HuH-7.5 (cell line): ENCODE measurements around the gene MUC7.
"Not testable (repeated sequence)": the region's sequence is repeated elsewhere in the genome, so short reads cannot be mapped to it uniquely, and the experiment has no call there.

ENCODE experiments used
- DNase-seq: peaks from one replicate; pipeline ENCODE4 v3.0.0; 2011; ENCODE audit warnings: low spot score

MUC7 gene

DNA sequence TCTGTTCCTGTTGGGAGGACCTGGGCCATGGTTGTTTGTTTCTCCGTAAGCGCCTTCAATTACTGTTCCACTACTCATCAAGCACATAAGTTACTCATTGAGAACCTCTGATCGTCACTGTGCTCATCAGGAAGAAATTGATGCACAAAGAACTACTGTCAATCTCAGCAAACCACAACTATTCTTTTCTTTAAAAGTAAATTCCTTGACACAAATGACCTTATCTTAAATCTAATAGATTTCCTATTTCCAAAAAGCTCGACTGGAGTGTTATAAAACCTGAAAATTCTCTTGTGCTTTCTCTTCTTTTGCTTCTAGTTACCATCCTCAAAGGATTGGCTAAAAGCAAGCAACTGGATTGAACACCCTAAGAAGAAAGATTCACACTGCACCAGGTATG is at the start of gene MUC7:
Gene MUC7, plus strand, starts transcription at position 301 of the 400 bp plus-strand sequence. CDS start 1,825 bp downstream, outside the sequence.
- no peak for DNase-seq

DNA sequence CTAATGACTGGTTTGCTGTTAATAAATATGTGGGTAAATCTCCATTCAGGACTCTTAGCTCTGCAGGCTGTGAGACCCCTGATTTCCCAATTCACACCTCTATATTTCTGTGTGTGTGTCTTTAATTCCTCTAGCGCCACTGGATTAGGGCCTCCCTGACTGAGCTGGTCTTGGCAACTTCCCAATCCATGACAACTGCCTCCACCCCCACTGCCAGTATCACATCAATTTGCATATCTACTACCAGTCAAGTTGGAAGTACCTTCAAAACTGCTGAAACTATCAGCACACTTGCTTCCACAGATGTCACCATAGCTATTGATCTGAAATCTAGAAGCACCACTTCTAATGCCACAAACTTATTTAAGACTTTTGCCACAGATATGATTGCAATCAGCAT is 46.7 kb upstream of the MUC7 start:
- no peak for DNase-seq

DNA sequence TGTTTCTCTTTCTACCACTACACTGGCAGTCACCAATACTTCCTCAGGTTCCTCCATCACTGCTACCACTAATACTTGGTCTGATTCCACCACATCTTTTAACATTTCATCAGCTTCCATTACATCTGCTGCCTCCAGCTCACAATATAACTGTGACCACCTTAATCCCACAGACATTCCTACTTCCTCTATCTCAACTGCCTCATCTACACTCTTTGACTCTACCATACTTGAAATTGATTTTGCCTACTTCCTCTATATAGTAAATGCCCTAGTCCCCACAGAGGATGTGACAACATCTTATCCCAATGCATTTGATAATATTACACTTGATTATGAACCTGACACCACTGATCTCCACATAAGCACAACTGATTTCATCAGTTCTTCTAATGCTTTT is 45.2 kb upstream of the MUC7 start:
- DNase-seq, result no peak

DNA sequence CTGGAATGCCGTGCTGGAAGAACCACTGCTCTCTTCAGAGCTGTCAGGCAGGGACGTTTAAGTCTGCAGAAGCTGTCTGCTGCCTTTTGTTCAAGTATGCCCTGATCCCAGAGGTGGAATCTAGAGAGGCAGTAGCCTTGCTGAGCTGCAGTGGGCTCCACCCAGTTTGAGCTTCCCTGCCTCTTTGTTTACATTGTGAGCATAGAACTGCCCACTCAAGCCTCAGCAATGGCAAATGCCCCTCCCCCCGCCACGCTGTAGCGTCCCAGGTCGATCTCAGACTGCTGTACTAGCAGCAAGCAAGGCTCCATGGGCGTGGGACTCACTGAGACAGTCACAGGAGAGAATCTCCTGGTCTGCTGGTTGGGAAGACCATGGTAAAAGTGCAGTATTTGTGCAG is 34.8 kb upstream of the MUC7 start:
- no peak for DNase-seq

DNA sequence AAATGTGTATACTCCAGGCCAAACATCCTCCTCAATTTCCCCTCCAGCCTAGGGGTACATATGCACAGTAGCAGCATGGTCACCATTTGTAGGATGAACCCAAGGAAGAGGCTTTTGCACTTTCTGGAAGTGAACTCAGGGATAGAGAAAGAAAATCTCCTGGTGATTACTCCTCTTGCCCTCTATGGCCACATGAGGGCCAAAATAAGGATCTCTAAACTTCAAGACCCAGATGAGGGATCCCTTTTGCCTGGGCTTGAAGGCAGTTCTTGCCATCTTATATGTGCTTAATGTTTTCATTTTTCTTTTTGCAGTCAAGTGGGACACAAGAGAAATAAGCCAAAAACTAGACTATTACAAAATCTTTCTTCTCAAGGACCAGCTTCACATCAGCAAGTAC is 29.5 kb upstream of the MUC7 start:
- no peak for DNase-seq

DNA sequence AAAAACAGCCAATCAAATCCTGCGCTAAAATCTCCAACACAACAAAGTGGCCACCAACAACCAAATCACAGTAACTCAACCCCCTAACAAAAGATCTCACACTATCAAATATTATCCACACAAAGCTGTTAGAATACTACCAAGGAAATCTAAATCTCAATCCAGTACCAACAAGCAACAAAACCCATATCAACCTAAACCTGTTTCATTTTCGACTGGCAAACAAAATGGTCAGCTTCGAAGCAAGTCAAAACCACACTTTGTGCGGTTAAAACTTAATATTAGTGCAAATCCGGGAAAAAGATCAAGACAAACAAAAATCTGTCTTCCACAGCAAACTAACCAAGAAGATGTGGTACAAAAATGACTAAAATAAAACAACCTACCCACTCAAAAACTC is 28.7 kb upstream of the MUC7 start:
- DNase-seq, result no peak

DNA sequence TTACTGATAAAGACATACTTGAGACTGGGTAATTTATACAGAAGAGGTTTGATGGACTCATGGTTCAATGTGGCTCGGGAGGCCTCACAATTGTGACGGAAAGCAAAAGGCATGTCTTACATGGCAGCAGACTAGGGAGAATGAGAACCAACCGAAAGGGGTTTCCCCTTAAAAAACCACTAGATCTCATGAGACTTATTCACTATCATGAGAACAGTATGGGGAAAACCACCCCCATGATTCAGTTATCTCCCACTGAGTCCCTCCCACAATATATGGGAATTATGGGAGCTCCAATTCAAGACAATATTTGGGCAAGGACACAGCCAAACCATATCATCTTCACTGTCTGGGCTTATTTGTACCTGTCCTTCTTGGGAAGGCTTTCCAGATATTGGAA is 22.8 kb upstream of the MUC7 start:
- DNase-seq, result no peak

DNA sequence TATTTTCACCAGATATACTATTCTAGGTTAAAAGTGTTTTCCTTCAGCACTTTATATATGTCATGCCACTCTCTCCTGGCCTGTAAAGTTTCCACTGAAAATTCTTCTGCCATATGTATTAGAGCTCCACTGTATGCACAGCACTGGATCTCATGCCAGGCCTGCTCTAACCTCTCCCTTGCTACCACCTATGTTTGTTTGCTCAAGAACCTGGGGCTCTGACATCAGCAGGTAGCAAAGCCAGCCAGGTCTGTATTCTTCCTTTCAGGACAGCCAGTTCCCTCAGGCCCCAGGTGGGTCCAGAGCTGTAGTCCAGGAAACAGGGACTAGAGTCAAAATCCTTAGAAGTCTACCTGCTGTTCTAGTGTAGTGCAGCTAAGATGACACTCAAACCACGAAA is 19.1 kb upstream of the MUC7 start:
- DNase-seq, result no peak

DNA sequence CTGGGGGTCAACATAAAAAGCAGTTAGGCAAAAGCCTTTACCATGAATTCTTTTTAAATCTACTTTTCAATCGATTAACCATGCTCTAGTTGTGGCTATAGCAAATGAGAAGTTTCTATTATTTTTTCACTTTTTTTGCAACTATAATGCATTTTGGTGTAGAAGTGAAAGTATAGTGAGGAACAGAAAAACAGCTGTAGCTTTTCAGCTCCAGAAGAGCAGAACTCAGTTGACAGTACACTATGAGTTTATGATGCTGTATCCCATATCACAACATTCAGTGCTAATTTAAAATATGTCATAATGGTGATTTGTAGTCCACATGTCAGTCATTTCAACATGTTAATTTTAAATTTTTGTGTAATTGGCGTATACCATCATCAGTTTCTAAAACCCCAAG is 8.7 kb upstream of the MUC7 start:
- no peak for DNase-seq

DNA sequence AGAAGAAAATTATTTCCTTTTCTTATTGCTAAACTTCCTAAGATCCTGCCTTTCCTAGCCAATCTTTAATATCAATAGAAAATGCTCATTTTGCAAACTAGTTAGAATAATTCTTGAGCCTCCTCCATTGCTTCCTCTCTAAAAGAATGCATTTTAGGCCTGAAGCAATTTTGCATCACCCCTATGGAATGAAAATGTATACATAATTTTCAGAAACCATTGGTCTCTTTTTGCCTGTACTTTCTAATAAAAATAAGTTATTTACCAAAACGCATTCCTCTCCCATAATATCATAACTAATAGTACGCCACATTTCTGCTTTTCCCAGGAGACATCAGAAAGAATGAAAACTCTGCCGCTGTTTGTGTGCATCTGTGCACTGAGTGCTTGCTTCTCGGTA is 1.7 kb downstream of the MUC7 start:
- no peak for DNase-seq

DNA sequence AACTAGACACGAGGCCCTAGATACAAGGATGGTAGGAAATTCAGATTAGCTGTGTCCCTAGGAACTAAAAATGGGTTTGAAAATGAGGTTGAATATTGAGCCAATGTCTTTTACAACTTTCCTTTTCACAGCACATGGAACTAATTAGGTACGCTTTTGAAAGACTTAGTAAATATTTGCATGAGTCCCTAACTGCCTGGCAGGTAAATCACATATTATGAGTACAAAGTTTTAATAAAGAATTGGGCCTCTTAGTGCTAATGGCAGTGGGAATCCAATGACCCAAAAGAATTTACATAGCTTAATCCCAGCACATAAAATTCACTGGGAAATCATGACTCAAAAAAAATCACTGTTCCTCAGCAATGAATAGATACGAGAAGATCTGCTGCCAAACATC is 16.8 kb downstream of the MUC7 start:
- no peak for DNase-seq

DNA sequence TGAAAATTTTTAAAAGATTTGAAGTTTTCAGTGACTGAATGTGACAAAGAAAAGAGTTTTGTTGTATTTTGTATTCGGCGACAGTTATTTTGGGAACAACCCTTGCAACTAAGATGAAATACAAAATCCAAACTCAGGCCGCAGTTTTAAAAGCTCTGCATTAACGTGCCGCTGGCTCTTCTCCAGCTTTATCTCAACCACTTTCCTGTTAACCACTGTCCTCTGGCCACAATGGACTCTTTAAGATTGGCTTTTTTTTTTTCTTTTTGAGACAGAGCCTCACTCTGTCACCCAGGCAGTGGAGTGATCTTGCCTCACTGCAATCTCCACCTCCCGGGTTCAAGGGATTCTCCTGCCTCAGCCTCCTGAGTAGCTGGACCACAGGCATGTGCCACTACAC is 24.2 kb downstream of the MUC7 start:
- no peak for DNase-seq

DNA sequence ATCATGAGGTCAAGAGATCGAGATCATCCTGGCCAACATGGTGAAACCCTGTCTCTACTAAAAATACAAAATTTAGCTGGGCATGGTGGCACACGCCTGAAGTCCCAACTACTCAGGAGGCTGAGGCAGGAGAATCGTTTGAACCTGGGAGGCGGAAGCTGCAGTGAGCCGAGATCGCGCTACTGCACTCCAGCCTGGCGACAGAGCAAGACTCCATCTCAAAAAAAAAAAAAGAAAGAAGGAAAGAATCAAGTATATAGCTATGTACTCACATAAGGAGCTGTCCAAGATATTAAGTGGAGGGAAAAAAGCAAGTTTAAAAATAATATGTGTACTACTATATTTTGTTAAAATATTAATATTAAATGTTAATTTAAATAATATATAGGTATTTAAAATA is 29.8 kb downstream of the MUC7 start:
- DNase-seq, result not testable (repeated sequence)

DNA sequence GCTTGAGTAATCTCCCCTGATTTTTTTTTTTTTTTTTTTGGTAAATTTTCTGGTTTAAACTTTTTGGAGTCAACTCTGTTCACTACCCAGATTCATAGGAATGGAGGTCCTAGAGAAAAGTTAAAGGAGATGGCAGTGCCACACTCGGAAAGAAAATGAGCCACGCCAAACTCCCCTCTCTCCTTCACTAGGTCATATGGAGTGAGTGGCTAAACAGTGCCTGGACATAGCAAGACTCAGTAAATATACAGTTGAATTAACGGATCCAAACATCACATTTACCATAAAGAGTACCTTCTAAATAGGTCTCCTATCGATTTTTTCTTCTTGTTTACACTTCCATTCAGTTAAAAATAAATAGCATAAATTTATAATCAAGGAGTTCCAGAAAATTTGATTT is 32.7 kb downstream of the MUC7 start:
- no peak for DNase-seq

DNA sequence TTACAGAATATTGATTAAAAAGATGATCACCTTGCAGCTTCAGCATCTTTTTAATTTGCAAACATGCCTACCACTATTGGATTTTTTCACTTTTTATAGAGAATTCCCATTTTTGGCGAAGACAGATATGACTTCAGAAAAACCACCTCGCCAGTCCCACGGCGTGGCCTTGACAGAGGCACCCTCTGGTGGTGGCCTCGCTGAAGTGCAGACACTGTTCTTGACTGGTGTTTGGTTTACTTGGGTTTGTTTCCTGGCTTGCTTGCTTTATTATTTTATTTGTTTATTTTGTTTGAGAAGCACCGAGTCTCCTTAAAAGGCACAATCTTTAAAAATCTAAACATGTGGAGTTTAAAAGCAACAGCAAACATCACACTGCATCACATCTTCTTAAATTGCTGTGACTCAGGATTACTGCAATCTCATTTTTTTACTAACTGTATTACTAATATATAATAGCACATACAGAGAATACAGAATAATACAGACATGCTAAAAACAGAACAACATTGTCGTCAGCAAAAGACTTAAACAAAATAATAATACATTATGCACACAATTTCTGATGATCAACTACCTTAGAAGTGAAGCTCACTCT is 33.3 kb downstream of the MUC7 start:
- DNase-seq, result peak; percentile 12

DNA sequence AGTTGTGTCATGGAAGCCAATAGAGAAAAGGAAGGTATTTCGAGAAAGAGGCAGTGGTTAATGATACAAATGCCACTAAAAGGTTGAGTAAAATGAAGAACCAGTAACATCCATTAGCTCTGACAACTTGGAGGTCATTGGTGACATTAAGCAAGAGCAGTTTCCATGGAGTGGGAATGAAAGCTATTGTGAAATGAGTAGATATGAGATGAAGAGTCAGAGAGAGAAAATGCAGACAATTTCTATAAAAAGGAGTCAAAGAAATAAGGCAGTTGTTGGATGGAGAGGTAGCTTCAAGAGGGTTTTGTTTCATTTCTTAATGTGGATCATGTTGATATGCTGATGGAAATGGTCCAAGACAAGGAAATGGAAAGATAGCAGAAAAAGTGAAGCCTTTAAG is 36.8 kb downstream of the MUC7 start:
- no peak for DNase-seq

DNA sequence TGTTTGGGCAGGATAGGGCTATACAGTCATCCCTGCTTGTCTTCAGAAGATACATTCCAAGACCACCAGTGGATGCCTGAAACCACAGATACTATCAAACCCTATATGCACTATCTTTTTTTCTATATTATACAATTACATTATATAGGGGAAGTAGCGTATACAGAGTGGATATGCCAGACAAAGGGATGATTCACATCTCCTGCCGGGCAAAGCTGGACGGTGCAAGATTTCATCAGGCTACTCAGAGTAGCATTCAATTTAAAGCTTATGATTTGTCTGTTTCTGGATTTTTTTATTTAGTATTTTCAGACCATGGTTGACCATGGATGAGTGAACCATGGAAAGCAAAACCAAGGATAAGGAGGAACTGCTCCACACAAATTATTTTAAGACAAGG is 39.4 kb downstream of the MUC7 start:
- no peak for DNase-seq

DNA sequence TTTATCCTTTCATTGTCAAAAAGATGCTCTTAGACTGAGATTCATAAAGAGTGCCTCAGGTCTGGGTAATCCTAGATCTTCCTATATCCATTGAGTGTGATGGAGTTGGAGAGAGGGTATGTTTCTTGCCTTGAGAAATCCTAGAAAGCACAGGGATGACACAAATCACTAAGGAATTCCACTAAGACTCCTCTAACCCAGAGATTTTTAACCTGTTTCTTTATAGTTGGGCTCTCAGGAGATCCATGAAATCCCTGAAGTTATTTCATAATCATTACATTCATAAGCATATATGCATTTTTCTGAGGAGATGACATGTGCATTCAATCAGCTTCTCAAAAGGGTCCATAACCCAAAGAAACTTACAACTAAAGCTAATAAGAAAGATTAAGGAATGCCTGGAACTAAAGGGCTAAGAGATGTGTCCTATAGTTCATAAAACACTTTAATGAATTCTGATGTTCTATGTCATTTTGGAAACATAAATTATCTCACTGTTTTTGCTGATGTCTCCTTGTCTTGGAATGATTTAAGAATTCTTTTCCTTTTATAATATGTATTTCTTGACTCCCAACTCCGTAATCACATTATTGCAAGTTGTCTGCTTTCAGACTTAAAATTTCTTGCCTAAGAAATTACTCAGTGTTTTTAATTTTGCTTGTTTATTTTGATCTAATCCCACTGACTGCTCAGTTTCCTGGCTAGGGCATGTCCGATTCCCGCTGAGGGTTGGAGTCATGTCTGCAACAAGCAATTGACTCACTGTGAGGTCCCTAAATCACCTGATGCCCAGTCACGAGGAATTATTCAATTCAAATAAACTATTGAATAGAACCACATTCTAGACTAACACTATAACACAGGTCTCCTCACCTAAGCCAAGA is 43.6 kb downstream of the MUC7 start:
- DNase-seq, result no peak

DNA sequence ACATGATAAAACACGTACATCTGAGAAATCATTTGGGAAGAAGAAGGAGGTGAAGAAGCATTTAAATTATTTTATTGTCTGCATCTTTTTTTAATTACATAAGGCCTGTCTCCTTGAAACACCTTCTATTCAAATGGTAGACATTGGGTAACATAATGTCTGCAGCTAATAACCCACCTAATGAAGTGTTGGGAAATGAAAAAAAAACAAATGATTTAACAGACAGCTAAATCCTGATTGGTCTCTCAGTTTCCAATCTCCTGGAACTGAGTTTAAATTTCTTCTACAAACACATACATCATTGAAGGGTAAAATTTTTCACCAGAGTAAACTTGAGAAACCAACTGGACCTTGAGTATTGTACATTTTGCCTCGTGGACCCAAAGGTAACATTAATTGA is 46.3 kb downstream of the MUC7 start, which contains the start of gene AMTN:
Gene AMTN, plus strand, starts transcription at position 301 of the 400 bp plus-strand sequence. CDS start 209 bp downstream, outside the sequence.
- DNase-seq, result no peak

DNA sequence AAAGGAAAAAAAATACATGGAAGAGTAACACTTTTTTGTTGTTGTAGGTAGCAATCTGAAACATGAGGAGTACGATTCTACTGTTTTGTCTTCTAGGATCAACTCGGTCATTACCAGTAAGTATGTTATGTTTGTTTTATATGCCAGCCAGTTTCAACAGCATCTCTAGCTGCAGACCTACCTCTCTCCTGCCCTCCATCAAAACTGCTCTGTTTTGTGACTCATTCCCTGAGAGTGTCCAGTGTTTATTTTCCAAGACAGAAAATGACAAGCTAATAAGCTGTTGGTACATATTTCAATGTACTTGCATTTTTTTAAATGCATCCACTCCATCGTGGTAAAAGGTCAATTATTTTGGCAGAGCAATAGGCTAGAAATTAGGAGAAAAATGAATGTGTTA is 46.7 kb downstream of the MUC7 start:
- DNase-seq, result no peak

DNA sequence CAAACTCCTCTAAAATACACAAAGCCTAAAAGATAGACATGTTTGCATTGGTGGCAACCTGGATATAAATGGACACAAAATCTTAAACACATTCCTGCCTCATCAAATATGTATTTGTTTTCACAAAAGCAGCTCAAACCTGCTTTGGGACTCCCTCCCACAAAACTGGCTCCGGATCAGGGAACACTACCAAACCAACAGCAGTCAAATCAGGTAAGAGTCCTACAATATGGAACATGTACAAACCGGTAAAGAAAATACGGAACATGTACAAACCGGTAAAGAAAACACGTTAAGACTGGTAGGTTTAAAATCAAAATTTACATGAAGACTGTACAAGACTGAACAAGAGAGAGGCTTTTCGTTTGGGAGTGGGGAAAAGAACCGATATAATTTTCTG is 50.6 kb downstream of the MUC7 start:
- DNase-seq, result no peak

DNA sequence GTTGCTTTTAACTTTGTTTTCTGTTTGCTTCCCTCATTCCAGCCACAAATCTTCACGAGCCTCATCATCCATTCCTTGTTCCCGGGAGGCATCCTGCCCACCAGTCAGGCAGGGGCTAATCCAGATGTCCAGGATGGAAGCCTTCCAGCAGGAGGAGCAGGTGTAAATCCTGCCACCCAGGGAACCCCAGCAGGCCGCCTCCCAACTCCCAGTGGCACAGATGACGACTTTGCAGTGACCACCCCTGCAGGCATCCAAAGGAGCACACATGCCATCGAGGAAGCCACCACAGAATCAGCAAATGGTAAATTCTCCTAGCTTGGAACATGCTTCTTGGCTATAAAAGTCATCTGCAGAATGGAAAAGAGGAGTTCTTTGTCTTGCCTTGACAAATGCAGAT is 59.0 kb downstream of the MUC7 start:
- no peak for DNase-seq

DNA sequence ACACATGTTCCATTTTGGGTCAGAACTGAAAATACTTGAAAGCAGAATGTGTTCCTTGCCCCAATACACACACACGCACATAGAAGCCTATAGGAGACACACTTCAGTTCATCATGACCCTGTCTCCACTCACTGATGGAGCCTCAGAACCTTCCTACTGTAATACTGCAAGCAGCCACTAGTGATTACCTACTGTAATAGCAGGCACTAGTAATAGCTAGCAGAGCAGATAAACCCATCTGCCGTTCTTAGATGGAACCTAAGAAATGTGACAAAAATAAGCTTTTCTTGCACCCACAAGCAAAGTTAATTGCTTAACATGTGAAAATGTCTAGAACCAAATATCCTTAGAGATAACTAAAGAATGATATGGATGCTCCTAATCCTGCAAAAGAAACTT is 60.0 kb downstream of the MUC7 start:
- no peak for DNase-seq
